ENCODE measurements around the gene CWC27.

The CWC27 gene

GRCh38 chr5:64859881-64860280 lies 91.2 kb downstream of the CWC27 start:
- H3K4me3 ChIP-seq (replicated peaks; ENCODE audit: insufficient read depth, low read length) = no peak overlapping the region
- no peaks in the 10 kb centered on the region for H3K27me3 ChIP-seq (ENCODE audit: insufficient read depth, poor library complexity, severe bottlenecking)
- DNase-seq (ENCODE audit: low read depth in 1 of 2, low spot score in 1 of 2) = no peak
- no peak for TF ChIP-seq GABPA (IDR thresholded peaks at IDR 0.05; ENCODE audit: low read depth)
- TF ChIP-seq REST (IDR thresholded peaks at IDR 0.05; ENCODE audit: insufficient replicate concordance, low read depth) = no peak
- no peak for TF ChIP-seq POLR2AphosphoS5 (IDR thresholded peaks at IDR 0.05; ENCODE audit: low read depth)
- TF ChIP-seq SPI1 (IDR thresholded peaks at IDR 0.05; ENCODE audit: borderline replicate concordance, low read depth) = no peak
- no peak for TF ChIP-seq CTCF (IDR thresholded peaks at IDR 0.05; ENCODE audit: insufficient read depth, low read length)
- no peak overlapping the region for H3K27ac ChIP-seq (replicated peaks)

- no peak overlapping the region for H3K4me3 ChIP-seq (replicated peaks; ENCODE audit: insufficient read depth, low read length)
- no peak for DNase-seq (ENCODE audit: low read depth in 1 of 2, low spot score in 1 of 2)
- no peak overlapping the region for H3K27ac ChIP-seq (replicated peaks)
- no peaks in the 10 kb centered on the region for H3K27me3 ChIP-seq (ENCODE audit: insufficient read depth, poor library complexity, severe bottlenecking)
- no peak for TF ChIP-seq CTCF (IDR thresholded peaks at IDR 0.05; ENCODE audit: insufficient read depth, low read length)
- no peak for TF ChIP-seq GABPA (IDR thresholded peaks at IDR 0.05; ENCODE audit: low read depth)
- TF ChIP-seq POLR2AphosphoS5 (IDR thresholded peaks at IDR 0.05; ENCODE audit: low read depth) = no peak
- no peak for TF ChIP-seq SPI1 (IDR thresholded peaks at IDR 0.05; ENCODE audit: borderline replicate concordance, low read depth)
- TF ChIP-seq REST (IDR thresholded peaks at IDR 0.05; ENCODE audit: insufficient replicate concordance, low read depth) = no peak
These were observed 92.6 kb downstream of the CWC27 start for GRCh38 chr5:64861281-64861680.

GRCh38 chr5:64864171-64864570 lies 95.4 kb downstream of the CWC27 start:
- DNase-seq (ENCODE audit: low read depth in 1 of 2, low spot score in 1 of 2) = no peak
- H3K27ac ChIP-seq (replicated peaks) = no peak overlapping the region

More at GRCh38 chr5:64864171-64864570, 95.4 kb downstream of the CWC27 start:
- H3K4me3 ChIP-seq (replicated peaks; ENCODE audit: insufficient read depth, low read length) = no peak overlapping the region
- H3K27me3 ChIP-seq (ENCODE audit: insufficient read depth, poor library complexity, severe bottlenecking) = no peaks in the 10 kb centered on the region
- TF ChIP-seq SPI1 (IDR thresholded peaks at IDR 0.05; ENCODE audit: borderline replicate concordance, low read depth) (no peak), CTCF (IDR thresholded peaks at IDR 0.05; ENCODE audit: insufficient read depth, low read length) (no peak), REST (IDR thresholded peaks at IDR 0.05; ENCODE audit: insufficient replicate concordance, low read depth) (no peak), POLR2AphosphoS5 (IDR thresholded peaks at IDR 0.05; ENCODE audit: low read depth) (no peak), GABPA (IDR thresholded peaks at IDR 0.05; ENCODE audit: low read depth) (no peak)
